Measurements from ENCODE around the gene RNMT. TPM values are rescaled to one million over a fixed set of nuclear protein-coding genes. Genes with fewer than 3 reads are reported as not detected.
"Not testable (repeated sequence)": the region's sequence is repeated elsewhere in the genome, so short reads cannot be mapped to it uniquely, and the experiment has no call there.

The RNMT gene
- total RNA-seq, 1 donor from 2014 or later = 22.2 TPM

GRCh38 chr18:13725566-13726231, 774 bp upstream of the RNMT start:
- ATAC-seq = no peak
- DNase-seq (ENCODE audit: missing footprints) = no peak
- intact Hi-C loops (cut with DNase I) = loop anchor here (2.0 to 5.0 kb wide), 3 partner anchors 85 to 509 kb away; no protein-coding TSS in a partner anchor

GRCh38 chr18:13726972-13727331, 479 bp downstream of the RNMT start:
- peak; percentile 81 for DNase-seq (ENCODE audit: missing footprints)
- peak; percentile 23 for ATAC-seq
- intact Hi-C loops (cut with DNase I) = loop anchor here (2.0 to 5.0 kb wide), 3 partner anchors 86 to 510 kb away; no protein-coding TSS in a partner anchor

GRCh38 chr18:13730481-13730880, 4.0 kb downstream of the RNMT start:
- DNase-seq (ENCODE audit: missing footprints) = no peak

GRCh38 chr18:13735681-13736080, 9.2 kb downstream of the RNMT start:
- intact Hi-C loops (cut with DNase I) = no loop called here
- DNase-seq (ENCODE audit: missing footprints) = no peak
- no peak for ATAC-seq

More at GRCh38 chr18:13730481-13730880, 4.0 kb downstream of the RNMT start:
- intact Hi-C loops (cut with DNase I) = no loop called here
- no peak for ATAC-seq

GRCh38 chr18:13745696-13746095, 19.2 kb downstream of the RNMT start:
- intact Hi-C loops (cut with DNase I) = no loop called here
- DNase-seq (ENCODE audit: missing footprints) (no peak), ATAC-seq (no peak)

- DNase-seq (ENCODE audit: missing footprints) (no peak), ATAC-seq (no peak)
- intact Hi-C loops (cut with DNase I) = no loop called here
Observed at GRCh38 chr18:13746633-13747032, 20.2 kb downstream of the RNMT start.

- intact Hi-C loops (cut with DNase I); DNase-seq (ENCODE audit: missing footprints); ATAC-seq: not testable (repeated sequence)
Observed at GRCh38 chr18:13751599-13751998, 25.1 kb downstream of the RNMT start.

- ATAC-seq (peak; percentile 78), DNase-seq (ENCODE audit: missing footprints) (peak; percentile 32)
- intact Hi-C loops (cut with DNase I) = no loop called here
Observed at GRCh38 chr18:13756261-13756660, 29.8 kb downstream of the RNMT start.

- DNase-seq (ENCODE audit: missing footprints) (no peak), ATAC-seq (no peak)
- intact Hi-C loops (cut with DNase I) = no loop called here
Observed at GRCh38 chr18:13756671-13757070, 30.2 kb downstream of the RNMT start.

- no peak for ATAC-seq
Observed at GRCh38 chr18:13758622-13759021, 32.1 kb downstream of the RNMT start.

GRCh38 chr18:13760047-13760446, 33.6 kb downstream of the RNMT start:
- intact Hi-C loops (cut with DNase I) = no loop called here
- DNase-seq (ENCODE audit: missing footprints) (no peak), ATAC-seq (no peak)

More at GRCh38 chr18:13758622-13759021, 32.1 kb downstream of the RNMT start:
- no peak for DNase-seq (ENCODE audit: missing footprints)
- intact Hi-C loops (cut with DNase I) = no loop called here

GRCh38 chr18:13762690-13763439, 36.4 kb downstream of the RNMT start:
- ATAC-seq = peak; percentile 84
- DNase-seq (ENCODE audit: missing footprints) = no peak
- intact Hi-C loops (cut with DNase I) = no loop called here

- intact Hi-C loops (cut with DNase I) = no loop called here
- no peak for ATAC-seq
- DNase-seq (ENCODE audit: missing footprints) = no peak
Observed at GRCh38 chr18:13775058-13775457, 48.6 kb downstream of the RNMT start.

- no peak for DNase-seq (ENCODE audit: missing footprints)
- intact Hi-C loops (cut with DNase I) = no loop called here
- no peak for ATAC-seq
Observed at GRCh38 chr18:13791181-13791580, 64.7 kb downstream of the RNMT start.

GRCh38 chr18:13793819-13794218, 67.3 kb downstream of the RNMT start:
- intact Hi-C loops (cut with DNase I) = no loop called here
- ATAC-seq = no peak
- no peak for DNase-seq (ENCODE audit: missing footprints)

GRCh38 chr18:13796515-13796914, 70.0 kb downstream of the RNMT start:
- no peak for DNase-seq (ENCODE audit: missing footprints)
- ATAC-seq = no peak
- intact Hi-C loops (cut with DNase I) = no loop called here

GRCh38 chr18:13797157-13797611, 70.7 kb downstream of the RNMT start:
- intact Hi-C loops (cut with DNase I) = no loop called here
- no peak for ATAC-seq
- no peak for DNase-seq (ENCODE audit: missing footprints)

GRCh38 chr18:13799396-13799795, 72.9 kb downstream of the RNMT start:
- intact Hi-C loops (cut with DNase I) = no loop called here
- no peak for DNase-seq (ENCODE audit: missing footprints)
- no peak for ATAC-seq

GRCh38 chr18:13800505-13801259, 74.2 kb downstream of the RNMT start:
- intact Hi-C loops (cut with DNase I) = no loop called here
- DNase-seq (ENCODE audit: missing footprints) = peak; percentile 84

GRCh38 chr18:13801260-13801601, 74.8 kb downstream of the RNMT start:
- DNase-seq (ENCODE audit: missing footprints) (no peak), ATAC-seq (peak; percentile 26)
- intact Hi-C loops (cut with DNase I) = no loop called here

More at GRCh38 chr18:13800505-13801259, 74.2 kb downstream of the RNMT start:
- peak; percentile 92 for ATAC-seq
